Left colon (tissue), 2 donors: ENCODE data around the gene GPX6. TPM values are rescaled to one million over a fixed set of nuclear protein-coding genes. Genes with fewer than 3 reads are reported as not detected.
"Not testable (repeated sequence)": the region's sequence is repeated elsewhere in the genome, so short reads cannot be mapped to it uniquely, and the experiment has no call there.

Source experiments
- ATAC-seq: fragments of 200-7000 bp; cut with Tn5 transposase; one replicate; pipeline ENCODE4 v1.9.1; 2020; ENCODE audit warnings: mild to moderate bottlenecking, moderate library complexity
- DNase-seq, 2 donors: peaks; one replicate each; pipeline ENCODE4 v3.0.0-alpha.2; 2020
- intact Hi-C, 2 donors: fragments of 100-400 bp; cut with DNase I in 1 of 2; cut with micrococcal nuclease in 1 of 2; formaldehyde crosslinking; loops; one replicate each; pipeline versions ENCODE4 v1.11.2 to v1.14.0; 2022; cut with DNase I, micrococcal nuclease
- total RNA-seq, 2 donors: library from RNA; stranded (reverse); fragmentation: NEBNext Ultra II Directional; extraction: Animal tissue kit (Norgen Biotek cat#: 25700); gene quantifications; one replicate each; pipeline ENCODE4 v1.2.1, GENCODE V29; 2021
- donor health status: DM: no; HTN: no; CAD: no.
- donor health status: DM: yes; HTN: yes; CAD: no.

The GPX6 gene
- total RNA-seq, 2 donors from 2014 or later, result not detected

DNA sequence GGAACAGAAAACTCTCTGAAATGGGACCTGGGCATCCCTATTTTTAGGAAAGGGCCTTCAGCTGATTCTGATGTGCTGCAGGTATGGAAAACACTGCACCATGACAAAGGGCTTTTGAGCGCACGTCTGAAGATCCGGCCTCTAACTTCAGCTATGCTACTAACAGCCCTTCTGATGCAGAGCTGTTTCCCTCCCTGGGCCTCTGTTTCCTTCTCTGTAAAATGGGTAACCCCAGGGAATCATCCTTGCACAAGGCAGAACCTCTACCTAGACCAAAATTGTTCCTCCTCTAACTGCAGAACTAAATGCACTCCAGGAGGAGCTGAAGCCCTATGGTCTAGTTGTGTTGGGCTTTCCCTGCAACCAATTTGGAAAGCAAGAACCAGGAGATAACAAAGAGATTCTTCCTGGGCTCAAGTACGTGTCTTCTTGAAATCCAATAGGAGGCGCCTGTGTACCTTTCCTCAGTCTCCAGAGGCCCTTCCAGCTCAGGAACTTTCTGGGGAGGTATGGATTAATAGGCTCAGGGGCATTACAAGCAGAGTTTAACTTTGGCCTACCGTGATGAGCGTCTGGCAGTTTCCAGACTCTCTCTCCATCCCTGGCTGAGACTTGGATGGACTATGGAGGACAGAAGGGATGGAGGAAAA lies 16.0 kb upstream of the GPX6 start:
- DNase-seq (no peak), ATAC-seq (no peak)
- intact Hi-C loops, result no loop called here

DNA sequence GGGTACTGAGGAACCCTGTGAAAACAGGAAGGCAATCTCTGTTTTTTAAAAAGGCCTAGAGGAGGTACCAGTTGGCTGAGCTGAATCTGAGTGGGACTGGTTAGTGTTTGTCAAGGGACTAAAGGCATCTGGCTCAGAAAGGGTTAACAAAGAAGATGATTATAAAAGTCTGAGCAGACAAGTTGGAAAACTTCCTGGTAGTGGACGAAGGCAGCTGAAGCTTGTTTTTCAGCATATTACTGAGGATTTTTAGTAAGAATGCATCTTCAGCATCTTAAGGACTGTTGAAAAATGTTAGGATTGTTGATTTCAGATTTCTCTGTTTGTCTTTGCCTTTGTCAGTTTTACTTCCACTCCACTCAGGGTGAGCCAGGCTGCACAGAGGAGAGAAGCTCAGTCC lies 15.2 kb upstream of the GPX6 start:
- intact Hi-C loops, result no loop called here
- DNase-seq (no peak), ATAC-seq (no peak)

DNA sequence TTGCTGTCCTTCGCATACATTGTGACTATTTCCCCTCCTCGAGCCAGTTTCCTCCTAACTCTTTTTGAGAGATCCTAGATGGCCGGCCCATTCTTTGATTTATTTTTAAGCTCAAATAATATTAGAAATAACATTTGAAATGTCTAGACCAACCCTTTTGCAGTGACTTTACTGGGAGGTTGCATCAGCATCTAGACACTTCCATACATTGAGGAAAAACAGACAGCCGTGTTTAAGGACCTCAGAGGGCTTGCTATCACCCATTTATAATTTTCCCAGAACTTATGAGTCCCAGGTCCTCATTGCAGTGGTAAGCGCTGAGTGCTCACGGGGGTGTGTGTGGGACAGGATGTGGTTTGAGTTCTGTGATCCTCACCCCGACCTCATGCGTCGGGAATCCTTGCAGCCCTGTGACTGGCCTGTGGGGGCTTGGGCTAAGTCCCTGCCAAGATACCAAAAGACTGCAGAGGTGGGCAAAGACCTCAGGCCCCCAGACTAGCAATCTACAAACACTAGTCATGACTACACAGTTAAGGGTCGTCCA lies 10.0 kb upstream of the GPX6 start, which contains the start of gene GPX5:
TSS of gene GPX5 (plus strand) at position 386 of the 544 bp plus-strand sequence. CDS start at position 519, 133 bp downstream.
- DNase-seq (no peak), ATAC-seq (no peak)
- intact Hi-C loops, result no loop called here

DNA sequence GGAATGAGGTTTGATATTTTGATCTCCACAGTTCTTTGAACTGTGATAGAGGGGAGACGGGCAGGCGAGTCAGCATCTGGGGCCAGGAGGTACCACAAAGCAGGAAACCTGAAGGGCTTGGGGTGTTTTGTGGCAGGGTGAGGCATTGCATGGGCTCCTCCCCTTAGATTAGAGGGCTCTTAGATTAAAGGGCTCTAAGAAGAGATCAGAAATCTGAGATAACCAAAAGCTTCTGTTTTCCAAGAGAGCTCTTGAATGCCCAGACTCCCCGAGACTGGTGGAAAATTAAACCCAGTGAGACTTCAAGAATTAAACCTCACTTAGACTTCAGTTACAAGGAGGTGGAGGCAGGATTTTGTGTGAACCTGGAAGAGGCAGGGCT lies 7.6 kb upstream of the GPX6 start:
- DNase-seq, result no peak
- no peak for ATAC-seq
- intact Hi-C loops, result no loop called here

DNA sequence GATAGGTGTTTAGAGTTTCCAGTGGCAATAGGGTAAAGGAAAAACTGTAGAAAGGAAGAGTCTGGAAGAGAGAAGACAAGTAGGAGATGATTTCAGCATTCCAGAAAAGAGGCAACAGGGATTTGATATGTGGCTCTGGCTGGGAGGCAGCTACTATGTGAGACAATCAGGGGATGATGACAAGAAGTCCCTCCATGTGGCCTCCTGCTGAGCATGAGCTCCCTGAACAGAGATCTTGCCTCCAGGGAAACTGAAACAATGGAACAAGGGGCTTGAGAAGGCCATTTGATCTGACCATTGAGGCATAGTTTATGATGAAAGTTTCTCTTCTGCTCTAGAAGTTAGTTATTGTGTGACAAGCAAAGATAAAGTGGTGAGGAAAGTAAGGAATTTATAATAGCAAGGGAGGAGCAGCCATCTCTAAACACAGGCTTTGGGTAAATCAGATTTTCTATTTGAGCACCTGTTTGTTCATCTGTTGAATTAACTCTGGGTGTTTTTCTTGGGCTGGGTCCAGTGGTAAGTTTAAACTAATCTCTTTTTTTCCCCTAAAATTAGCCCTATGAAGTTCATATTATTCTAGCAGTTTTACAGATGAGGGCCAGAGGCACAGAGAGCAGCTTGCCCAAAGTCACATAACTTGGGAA lies 7.1 kb upstream of the GPX6 start:
- ATAC-seq (no peak), DNase-seq (no peak)
- intact Hi-C loops, result no loop called here

DNA sequence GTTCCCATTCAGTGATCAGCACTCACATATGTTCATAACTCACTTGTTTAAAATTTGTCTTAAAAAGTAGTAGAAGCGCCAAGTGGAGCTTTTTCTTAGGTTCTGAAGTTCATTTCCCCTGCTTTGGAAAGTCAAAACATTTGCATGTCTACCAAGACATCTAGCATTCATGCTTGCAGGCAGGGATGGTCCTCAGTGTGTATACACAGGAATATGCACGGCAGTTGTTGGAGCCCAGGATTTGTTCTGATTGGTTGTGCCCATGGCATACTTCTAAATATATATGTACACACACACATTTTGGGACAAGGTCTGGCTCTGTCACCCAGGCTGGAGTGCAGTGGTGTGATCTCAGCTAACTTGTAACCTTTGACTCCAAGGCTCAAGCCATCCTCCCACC lies 2.4 kb upstream of the GPX6 start:
- DNase-seq (no peak), ATAC-seq (no peak)
- intact Hi-C loops, result no loop called here

DNA sequence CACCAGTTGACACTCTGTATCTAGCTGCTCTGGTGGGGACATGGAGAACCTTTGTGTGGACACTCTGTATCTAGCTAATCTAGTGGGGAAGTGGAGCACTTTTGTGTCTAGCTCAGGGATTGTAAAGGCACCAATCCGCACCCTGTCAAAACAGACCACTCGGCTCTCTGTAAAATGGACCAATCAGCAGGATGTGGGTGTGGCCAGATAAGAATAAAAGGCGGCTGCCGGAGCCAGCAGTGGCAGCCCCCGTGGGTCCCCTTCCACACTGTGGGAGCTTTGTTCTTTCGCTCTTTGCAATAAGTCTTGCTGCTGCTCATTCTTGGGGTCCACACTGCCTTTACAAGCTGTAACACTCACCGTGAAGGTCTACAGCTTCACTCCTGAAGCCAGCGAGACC lies 3.2 kb downstream of the GPX6 start:
- DNase-seq, ATAC-seq, intact Hi-C loops: not testable (repeated sequence)

DNA sequence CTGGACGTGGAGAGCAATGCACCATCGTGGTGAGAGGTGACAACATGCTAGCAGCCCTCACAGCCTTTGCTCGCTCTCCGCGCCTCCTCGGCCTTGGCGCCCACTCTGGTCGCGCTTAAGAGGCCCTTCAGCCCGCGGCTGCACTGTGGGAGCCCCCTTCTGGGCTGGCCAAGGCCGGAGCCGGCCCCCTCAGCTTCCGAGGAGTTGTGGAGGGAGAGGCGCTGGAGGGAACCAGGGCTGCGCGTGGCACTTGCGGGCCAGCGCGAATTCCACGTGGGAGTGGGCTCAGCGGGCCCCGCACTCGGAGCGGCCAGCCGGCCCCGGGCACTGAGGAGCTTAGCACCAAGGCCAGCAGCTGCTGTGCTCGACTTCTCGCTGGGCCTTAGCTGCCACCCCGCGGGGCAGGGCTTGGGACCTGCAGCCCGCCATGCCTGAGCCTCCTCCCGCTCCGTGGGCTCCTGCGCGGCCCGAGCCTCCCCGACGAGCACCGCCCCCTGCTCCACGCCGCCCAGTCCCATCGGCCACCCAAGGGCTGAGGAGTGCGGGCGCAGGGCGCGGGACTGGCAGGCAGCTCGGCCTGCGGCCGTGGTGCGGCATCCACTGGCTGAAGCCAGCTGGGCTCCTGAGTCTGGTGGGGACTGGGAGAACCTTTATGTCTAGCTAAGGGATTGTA lies 3.8 kb downstream of the GPX6 start:
- intact Hi-C loops, result no loop called here
- no peak for DNase-seq
- no peak for ATAC-seq

DNA sequence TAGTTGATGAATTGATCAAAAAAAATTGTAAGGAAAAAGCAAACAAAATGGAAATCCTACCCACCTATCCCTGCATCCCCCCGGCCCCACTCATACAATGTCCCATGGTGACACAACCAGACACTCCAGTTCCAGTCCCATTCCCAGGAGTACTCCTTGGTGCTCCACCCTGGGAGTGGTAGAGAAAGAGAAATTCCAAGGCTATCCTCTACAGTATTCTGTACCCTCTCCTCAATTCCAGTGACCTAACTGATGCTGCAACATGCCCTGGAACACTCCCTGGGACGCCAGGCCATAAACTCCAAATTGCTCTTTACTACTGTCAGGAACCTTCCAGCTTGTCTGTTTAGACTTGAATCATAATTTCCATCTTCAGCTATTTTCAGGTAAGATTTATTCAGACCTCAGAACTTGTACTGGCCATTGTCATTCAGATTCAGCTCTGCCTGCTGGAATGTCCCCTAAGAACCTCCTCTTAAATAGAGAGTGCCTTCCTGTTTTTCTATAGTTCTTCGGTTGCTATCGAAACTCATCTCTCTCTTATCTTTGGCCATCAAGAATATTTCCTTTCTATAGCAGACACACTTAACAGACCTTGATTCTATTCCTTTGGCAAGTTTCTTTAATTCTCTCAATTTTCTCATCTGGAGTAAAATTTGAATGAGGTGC lies 8.7 kb downstream of the GPX6 start:
- ATAC-seq (no peak), DNase-seq (no peak)
- intact Hi-C loops, result no loop called here

DNA sequence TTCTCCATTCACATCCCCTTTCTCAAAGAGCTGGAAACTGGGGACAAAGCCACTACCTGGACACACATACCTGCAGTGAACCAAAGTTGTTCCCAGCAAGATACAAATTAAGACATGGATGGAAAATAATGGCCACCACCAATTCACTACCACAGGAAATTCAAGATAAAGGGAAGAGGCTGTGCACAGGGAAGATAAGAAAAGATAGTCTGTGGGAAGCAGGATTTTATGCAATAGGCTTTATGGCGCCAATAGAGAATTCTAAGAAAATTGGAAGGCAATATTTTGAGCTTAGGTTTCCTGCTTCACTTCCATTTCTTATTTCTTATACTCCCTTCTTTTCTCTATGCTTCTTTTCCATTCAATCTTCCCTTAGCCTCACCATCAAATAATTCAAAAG lies 9.9 kb downstream of the GPX6 start:
- intact Hi-C loops, result no loop called here
- DNase-seq (no peak), ATAC-seq (no peak)

DNA sequence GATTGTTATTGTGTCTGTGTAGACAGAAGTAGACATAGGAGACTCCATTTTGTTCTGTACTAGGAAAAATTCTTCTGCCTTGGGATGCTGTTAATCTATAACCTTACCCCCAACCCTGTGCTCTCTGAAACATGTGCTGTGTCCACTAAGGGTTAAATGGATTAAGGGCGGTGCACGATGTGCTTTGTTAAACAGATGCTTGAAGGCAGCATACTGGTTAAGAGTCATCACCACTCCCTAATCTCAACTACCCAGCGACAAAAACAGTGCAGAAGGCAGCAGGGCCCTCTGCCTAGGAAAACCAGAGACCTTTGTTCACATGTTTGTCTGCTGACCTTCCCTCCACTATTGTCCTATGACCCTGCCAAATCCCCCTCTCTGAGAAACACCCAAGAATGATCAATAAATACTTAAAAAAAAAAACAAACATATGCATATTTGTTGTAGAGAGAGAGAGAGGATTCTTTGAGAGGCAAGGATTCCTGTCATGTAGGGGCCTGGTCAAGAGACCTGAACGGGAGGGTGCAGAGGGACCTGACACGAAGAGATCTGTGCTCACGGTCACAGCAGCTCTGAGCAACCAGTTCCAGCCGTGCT lies 12.8 kb downstream of the GPX6 start:
- intact Hi-C loops, ATAC-seq, DNase-seq: not testable (repeated sequence)

DNA sequence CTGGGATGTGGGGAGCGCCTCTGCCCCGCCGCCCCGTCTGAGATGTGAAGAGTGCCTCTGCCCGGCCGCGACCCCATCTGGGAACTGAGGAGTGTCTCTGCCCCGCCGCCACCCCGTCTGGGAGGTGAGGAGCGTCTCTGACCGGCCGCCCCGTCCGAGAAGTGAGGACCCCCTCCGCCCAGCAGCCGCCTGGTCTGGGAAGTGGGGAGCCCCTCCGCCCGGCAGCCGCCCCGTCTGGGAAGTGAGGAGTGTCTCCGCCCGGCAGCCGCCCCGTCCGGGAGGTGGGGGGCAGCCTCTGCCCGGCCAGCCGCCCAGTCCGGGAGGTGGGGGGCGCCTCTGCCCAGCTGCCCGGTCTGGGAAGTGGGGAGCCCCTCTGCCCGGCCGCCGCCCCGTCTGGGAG lies 13.5 kb downstream of the GPX6 start:
- ATAC-seq, intact Hi-C loops: not testable (repeated sequence)

DNA sequence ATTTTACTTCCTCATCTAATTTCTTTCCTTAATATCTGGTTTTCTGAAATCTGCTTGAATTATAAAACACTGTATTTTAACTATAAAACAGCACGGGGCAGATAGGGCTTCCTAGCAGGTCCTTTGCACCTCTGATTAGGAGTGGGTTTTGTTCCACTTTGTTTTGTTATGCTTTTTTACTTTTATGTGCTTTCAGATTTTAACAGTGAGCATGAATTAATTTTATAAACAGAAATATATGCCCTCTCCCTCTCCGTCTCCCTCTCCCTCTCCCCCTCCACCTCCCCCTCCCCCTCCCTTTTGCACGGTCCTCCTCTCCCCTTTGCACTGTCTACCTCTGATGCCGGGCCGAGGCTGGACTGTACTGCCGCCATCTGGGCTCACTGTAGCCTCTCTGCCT lies 14.3 kb downstream of the GPX6 start:
- DNase-seq, result no peak
- no peak for ATAC-seq
- intact Hi-C loops, result no loop called here

More for the DNA sequence above, 13.5 kb downstream of the GPX6 start:
- not testable (repeated sequence) for DNase-seq

DNA sequence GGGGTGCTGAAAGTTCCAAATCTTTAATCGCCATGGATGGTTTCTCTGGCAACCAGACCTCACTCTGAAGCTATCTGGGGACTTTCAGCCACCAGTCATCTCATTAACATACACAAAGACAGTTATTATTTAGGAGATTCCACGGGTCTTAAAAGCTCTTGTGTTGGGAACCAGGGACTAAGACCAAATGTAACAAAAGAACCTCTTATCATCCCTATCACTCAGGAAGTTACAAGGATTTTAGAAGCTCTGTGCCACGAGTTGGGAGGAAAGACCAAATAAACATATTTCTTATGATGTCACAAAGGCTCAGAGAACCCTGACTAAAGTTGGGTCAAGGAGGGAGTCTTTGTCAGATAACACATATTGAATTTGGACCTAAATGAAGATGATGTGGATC lies 17.7 kb downstream of the GPX6 start:
- DNase-seq (no peak), ATAC-seq (no peak)
- intact Hi-C loops, result no loop called here

DNA sequence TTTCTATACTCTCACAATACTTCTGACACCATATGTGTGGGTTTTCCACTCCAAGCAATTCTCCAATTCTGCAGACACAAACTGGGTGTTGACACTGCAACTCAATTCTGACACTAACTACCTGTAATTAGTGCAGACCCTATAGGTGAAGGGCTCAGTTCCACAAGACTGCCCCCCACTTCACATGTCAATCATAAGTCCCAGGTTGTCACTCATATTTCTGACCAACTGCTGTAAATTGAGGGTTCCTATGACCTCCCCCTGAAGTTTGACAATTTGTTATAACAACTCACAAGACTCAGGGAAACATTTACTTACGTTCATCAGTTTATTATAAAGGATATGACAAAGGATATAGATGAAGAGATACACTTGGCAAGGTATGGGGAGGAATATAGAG lies 18.3 kb downstream of the GPX6 start:
- intact Hi-C loops, result no loop called here
- no peak for DNase-seq
- ATAC-seq, result no peak

DNA sequence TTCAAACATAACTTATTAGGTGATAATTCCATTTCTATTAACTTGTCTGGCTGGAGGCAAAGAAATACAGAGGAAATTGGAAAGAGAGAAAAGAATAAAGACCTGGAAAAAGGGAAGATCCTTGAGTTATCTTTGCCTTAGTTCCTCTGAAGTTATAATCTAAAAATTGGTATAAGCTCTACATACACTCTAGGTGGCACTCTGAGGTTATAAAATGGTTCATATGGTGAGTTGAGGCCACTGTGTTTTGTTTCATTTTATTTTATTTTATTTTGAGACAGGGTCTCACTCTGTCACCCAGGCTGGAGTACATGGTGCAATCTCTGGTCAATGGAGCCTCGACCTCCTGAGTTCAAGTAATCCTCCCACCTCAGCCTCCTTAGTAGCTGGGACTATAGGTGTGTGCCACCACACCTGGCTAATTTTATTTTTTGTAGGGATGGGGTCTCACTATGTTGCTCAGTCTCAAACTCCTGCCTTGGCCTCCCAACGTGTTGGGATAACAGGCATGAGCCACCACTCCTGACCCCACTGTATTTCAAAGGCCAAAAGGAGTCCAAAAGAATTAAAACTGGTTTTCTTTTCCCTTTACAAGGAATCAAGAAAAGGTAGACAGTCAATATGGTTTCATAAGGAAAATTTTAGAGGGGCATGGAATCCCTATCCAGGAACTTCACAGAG lies 19.4 kb downstream of the GPX6 start:
- intact Hi-C loops, result no loop called here
- DNase-seq, result no peak
- ATAC-seq, result no peak

DNA sequence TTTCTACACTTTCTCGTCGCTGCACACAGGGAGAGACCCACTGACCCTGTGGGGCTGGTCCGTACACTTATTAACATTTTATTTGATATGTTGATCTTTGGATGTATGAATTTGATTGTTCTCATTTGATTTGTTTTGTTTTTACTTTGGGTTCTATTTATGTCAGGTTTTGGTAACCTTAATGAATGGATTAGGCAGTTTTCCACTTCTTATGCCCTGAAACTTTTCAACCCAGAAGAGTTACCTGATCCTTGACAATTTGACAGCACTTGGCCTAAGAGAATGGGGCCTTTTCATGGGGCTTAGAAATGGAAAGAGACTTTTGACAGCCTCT lies 23.6 kb downstream of the GPX6 start:
- intact Hi-C loops, result no loop called here
- ATAC-seq (no peak), DNase-seq (no peak)

DNA sequence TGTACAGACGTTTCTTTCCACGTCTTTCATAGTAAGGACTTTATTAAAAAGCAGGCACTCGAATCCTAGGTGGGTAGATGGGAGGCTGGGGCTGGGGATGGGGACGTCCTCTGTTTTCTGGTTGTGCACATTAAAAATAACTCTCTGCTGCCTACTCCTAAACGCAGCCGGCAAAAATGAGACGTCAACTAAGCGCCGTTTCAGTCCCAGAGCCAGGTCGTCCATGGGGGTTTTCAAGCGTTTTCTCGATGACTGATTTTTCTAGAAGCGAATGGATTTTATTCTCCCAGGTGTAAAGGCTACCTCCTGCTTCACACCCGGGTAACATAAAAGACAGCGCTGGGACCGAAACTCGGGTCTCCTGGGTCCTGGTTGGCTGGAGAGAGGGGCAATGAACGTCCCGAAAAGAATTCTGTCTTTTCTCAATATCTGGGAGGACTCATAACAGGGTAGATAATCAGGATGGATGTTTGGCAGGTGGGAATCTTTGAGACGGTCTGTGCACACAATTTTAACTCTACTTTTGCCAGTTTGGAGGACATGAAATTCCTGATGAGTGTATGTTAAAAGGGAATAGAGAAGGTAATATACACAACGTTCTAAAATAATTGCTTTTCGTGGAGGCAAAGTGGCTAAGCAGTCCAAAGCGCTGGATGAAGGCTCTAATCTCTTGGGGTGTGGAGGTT lies 25.2 kb downstream of the GPX6 start:
- intact Hi-C loops, result no loop called here
- ATAC-seq, result no peak
- no peak for DNase-seq
